AG04449 (cell line): ENCODE measurements around the gene CARD10.

Experiments
- CTCF ChIA-PET: fragments of 350-600 bp; formaldehyde crosslinking; extraction: SDS; loops from one replicate; lab custom pipeline; 2021; ENCODE audit warnings: antibody characterized with exemption; lab: Yijun Ruan, JAX
- POLR2A ChIA-PET: fragments of 400-600, 350-600 bp; formaldehyde crosslinking; extraction: SDS; loops from one replicate; lab custom pipeline; 2020; ENCODE audit warnings: antibody characterized with exemption, inconsistent platforms; lab: Yijun Ruan, JAX
- DNase-seq: peaks from one replicate; pipeline ENCODE4 v3.0.0-alpha.2; 2010; ENCODE audit warnings: low read depth, low spot score
- H3K4me3 ChIP-seq: 2 replicates; pipeline ENCODE4 v1.5.1; 2011; ENCODE audit warnings: low read depth, mild to moderate bottlenecking, control low read depth, low read length
- CTCF ChIP-seq: IDR thresholded peaks from one replicate; pipeline ENCODE4 v1.5.1; 2011; ENCODE audit warnings: mild to moderate bottlenecking, moderate library complexity, low read length, control low read depth, inconsistent platforms; ENCODE audit not compliant: insufficient read depth; ENCODE audit errors: missing control alignments

CARD10 gene

GRCh38 chr22:37566329-37566837 lies 47.2 kb upstream of the CARD10 start:
- CTCF ChIA-PET: interaction anchor here (0.8 to 22.2 kb wide), 12 partner anchors 8 to 78 kb away, joined by 3 to 728 read pairs (median 12); partner anchors contain the start of genes CDC42EP1, GGA1 and LGALS2
- POLR2A ChIA-PET: interaction anchor here (2.0 to 2.2 kb wide), 2 partner anchors 20 to 26 kb away, joined by 5 to 10 read pairs; no protein-coding TSS in a partner anchor
- no peak overlapping the region for H3K4me3 ChIP-seq
- TF ChIP-seq CTCF: no peak
- DNase-seq: no peak

DNA sequence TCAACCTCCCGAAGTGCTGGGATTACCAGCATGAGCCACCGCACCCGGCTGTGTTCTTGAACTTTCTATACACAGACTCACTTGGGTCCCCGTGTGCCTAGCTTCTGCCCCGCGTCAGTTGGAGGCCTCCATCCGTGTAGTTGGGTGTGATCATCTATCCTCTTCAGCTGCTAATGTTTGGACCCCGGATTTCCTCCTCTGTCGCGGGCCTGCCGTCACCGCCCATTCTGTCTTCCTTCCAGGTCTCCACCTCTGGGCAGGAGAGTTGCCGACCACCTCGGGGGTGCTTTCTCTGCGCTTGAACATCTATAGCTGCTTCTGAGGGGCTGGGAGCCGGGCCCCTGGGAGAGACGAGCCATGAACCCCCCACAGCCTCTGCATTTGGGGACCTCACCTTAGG lies 46.6 kb upstream of the CARD10 start:
- POLR2A ChIA-PET: interaction anchor here (2.0 to 2.2 kb wide), 2 partner anchors 20 to 26 kb away, joined by 5 to 10 read pairs; no protein-coding TSS in a partner anchor
- no peak for TF ChIP-seq CTCF

DNA sequence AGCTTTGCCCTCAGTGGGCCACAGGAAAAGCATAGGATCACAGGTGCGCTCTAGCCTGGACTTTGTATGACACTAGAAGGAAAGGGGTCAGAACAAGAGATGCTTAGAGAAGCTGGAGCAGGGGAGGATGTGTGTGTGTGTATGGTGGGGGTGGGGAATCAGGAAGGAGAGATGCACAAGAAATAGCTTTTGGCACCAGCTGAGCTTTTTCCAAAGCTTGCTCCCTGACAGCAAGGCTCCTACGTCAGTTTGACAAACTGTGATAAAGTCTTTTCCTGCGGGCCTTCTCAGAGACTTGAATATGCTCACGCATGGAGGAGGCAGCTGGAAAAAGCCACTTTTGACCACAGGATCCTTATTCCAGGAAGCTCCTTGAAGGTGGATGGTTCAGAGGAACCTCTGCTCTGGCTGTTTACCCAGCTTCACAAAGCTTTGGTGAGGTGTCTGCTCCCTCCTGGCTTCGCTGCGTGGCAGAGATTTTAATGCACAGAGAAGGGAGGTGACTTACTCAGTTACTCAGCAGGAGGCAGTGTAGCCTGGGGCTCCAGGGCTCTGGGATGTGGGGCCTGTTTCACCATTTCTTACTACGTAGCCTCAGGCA lies 45.0 kb upstream of the CARD10 start:
- no peak overlapping the region for H3K4me3 ChIP-seq
- no peak for TF ChIP-seq CTCF
- POLR2A ChIA-PET: interaction anchor here (0.9 to 1.2 kb wide), 5 partner anchors 11 to 28 kb away, joined by 3 read pairs; no protein-coding TSS in a partner anchor
- CTCF ChIA-PET: interaction anchor here (0.5 to 22.2 kb wide), 7 partner anchors 11 to 364 kb away, joined by 3 to 728 read pairs (median 4); partner anchors contain the start of gene GGA1
- no peak for DNase-seq

More for the DNA sequence above, 46.6 kb upstream of the CARD10 start:
- no peak overlapping the region for H3K4me3 ChIP-seq
- no peak for DNase-seq
- CTCF ChIA-PET: interaction anchor here (0.8 to 22.2 kb wide), 10 partner anchors 7 to 42 kb away, joined by 3 to 728 read pairs (median 36); partner anchors contain the start of genes CDC42EP1, GGA1 and LGALS2

DNA sequence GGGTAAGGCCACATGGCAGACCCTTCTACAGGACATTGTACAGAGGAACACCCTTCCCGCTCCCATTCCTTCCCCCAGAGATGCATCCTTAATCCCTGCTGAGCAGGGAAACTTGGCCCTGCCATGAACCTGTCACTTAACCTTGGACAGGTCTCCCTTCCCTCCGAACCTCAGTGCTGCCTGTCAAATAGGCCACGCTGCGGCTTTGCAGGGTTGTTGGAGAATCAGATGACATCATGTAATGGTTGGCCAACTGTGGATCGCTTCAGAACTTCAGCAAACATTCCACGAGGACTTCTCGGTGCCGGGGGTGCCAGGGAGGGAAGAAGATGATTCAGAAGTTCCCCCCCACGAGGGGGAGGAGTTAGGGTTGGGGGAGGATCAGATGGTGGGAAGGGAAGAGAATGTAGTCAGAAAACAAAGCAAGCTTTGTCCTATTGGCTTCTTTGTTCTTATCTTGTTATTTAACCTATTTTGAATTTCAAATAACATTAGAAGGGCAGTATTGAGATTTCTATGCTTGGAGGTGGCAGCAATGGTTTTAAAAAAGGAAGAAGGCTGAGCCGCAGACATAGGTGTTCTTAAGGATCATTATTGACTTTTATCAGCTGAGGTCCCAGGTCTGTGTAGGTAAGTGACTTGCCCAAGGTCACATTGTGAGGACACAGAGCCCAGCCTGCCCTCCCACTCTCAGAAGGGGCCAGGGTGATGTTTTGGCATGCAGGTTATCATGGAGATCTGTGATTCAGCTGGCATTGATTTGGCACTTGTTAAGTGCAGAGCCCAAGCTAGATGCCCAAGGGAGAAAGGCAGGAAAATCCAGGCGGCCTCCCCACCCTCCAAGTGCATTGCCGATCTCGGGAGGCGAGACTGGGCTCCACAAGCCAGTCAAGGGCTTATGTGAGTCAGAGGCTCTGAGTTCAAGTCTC lies 44.2 kb upstream of the CARD10 start:
- peak overlapping the region; percentile 3; the same call in 1 of the 2 replicates for H3K4me3 ChIP-seq
- no peak for TF ChIP-seq CTCF
- POLR2A ChIA-PET: interaction anchor here (0.9 to 2.0 kb wide), 6 partner anchors 11 to 29 kb away, joined by 3 to 11 read pairs (median 3); no protein-coding TSS in a partner anchor
- CTCF ChIA-PET: interaction anchor here (0.5 to 22.2 kb wide), 10 partner anchors 5 to 363 kb away, joined by 3 to 728 read pairs (median 4); partner anchors contain the start of genes GGA1 and SH3BP1
- DNase-seq: peak; percentile 68

GRCh38 chr22:37562049-37562875 lies 43.0 kb upstream of the CARD10 start:
- no peak for TF ChIP-seq CTCF
- ChIA-PET POLR2A (interaction anchor here (0.6 to 2.7 kb wide), 4 partner anchors 10 to 23 kb away, joined by 4 to 12 read pairs (median 8); no protein-coding TSS in a partner anchor), CTCF (interaction anchor here (0.7 to 22.2 kb wide), 23 partner anchors 6 to 256 kb away, joined by 3 to 728 read pairs (median 4); partner anchors contain the start of genes GGA1, LGALS2 and SH3BP1)
- peak overlapping the region; percentile 82 for H3K4me3 ChIP-seq
- no peak for DNase-seq
